ENCODE results near the gene CAND2.

- TF ChIP-seq CTCF (IDR thresholded peaks at IDR 0.05) (no peak), POLR2A (IDR thresholded peaks at IDR 0.05) (no peak)
Measured at GRCh38 chr3:12782172-12782815, 14.2 kb upstream of the CAND2 start.

Measured in testis (tissue), 2 donors.